Neuronal stem cell (in vitro differentiated cells): Measurements from ENCODE around the gene PKHD1.
A peak's percentile ranks its signal among the peaks of the same experiment; 100 is the strongest.

Source experiments
- DNase-seq: peaks from one replicate; pipeline ENCODE4 v3.0.0-alpha.2; 2013; ENCODE audit warnings: low spot score
- H2AFZ ChIP-seq: one replicate; pipeline ENCODE4 v1.6.1; 2013; ENCODE audit warnings: mild to moderate bottlenecking, low read length, inconsistent platforms
- H2AK5ac ChIP-seq: 2 replicates; pipeline ENCODE4 v1.6.1; 2013; ENCODE audit warnings: low read depth, mild to moderate bottlenecking, inconsistent platforms, low read length, moderate library complexity, mixed read lengths
- H2BK120ac ChIP-seq: 2 replicates; pipeline ENCODE4 v1.6.1; 2013; ENCODE audit warnings: low read depth, mild to moderate bottlenecking, inconsistent platforms, low read length, moderate library complexity, mixed read lengths
- H2BK12ac ChIP-seq: one replicate; pipeline ENCODE4 v1.6.1; 2013; ENCODE audit warnings: low read length, inconsistent platforms
- H2BK15ac ChIP-seq: 2 replicates; pipeline ENCODE4 v1.6.1; 2013; ENCODE audit warnings: mild to moderate bottlenecking, low read length, inconsistent platforms, mixed read lengths
- H2BK5ac ChIP-seq: one replicate; pipeline ENCODE4 v1.6.1; 2013; ENCODE audit warnings: inconsistent platforms, mild to moderate bottlenecking, low read length, moderate library complexity
- H3K14ac ChIP-seq: one replicate; pipeline ENCODE4 v1.6.1; 2013; ENCODE audit warnings: low read length, inconsistent platforms
- H3K18ac ChIP-seq: 2 replicates; pipeline ENCODE4 v1.6.1; 2013; ENCODE audit warnings: low read length, inconsistent platforms
- H3K23ac ChIP-seq: 2 replicates; pipeline ENCODE4 v1.6.1; 2013; ENCODE audit warnings: low read depth, mild to moderate bottlenecking, mixed read lengths, low read length, inconsistent platforms; ENCODE audit not compliant: poor library complexity
- H3K27ac ChIP-seq: replicated peaks from 3 replicates; pipeline ENCODE4 v1.5.1; 2013; ENCODE audit warnings: low read length, inconsistent platforms
- H3K27me3 ChIP-seq, 3 experiments: 2 replicates each; pipeline ENCODE4 v1.6.1; 2013; ENCODE audit warnings: low read length in 3 of 3, mild to moderate bottlenecking in 2 of 3, inconsistent platforms in 1 of 3, low read depth in 1 of 3, mixed read lengths in 1 of 3, moderate library complexity in 1 of 3; ENCODE audit not compliant: control insufficient read depth in 3 of 3, insufficient read depth in 3 of 3
- H3K36me3 ChIP-seq, 2 donors: replicated peaks in 1 of 2; 2 replicates each; pipeline ENCODE4 v1.6.1; 2013; ENCODE audit warnings: low read length in 2 of 2; ENCODE audit not compliant: control insufficient read depth in 2 of 2, insufficient read depth in 2 of 2
- H3K4ac ChIP-seq: 2 replicates; pipeline ENCODE4 v1.6.1; 2013; ENCODE audit warnings: inconsistent platforms, mild to moderate bottlenecking, low read length, moderate library complexity
- H3K4me1 ChIP-seq, 2 donors: 1 replicate in 1 of 2; 2 replicates in 1 of 2; pipeline ENCODE4 v1.6.1; 2013; ENCODE audit warnings: low read length in 2 of 2, low read depth in 1 of 2; ENCODE audit not compliant: control insufficient read depth in 2 of 2, insufficient read depth in 1 of 2
- H3K4me2 ChIP-seq: one replicate; pipeline ENCODE4 v1.6.1; 2013; ENCODE audit warnings: mild to moderate bottlenecking, low read length, inconsistent platforms; ENCODE audit not compliant: insufficient read depth, poor library complexity, severe bottlenecking
- H3K4me3 ChIP-seq, 2 donors: 2 replicates each; pipeline ENCODE4 v1.5.1; 2013; ENCODE audit warnings: low read length in 2 of 2, mild to moderate bottlenecking in 2 of 2, inconsistent platforms in 1 of 2, moderate library complexity in 1 of 2
- H3K79me1 ChIP-seq: one replicate; pipeline ENCODE4 v1.6.1; 2013; ENCODE audit warnings: low read depth, mild to moderate bottlenecking, inconsistent platforms, low read length, moderate library complexity
- H3K9ac ChIP-seq: one replicate; pipeline ENCODE4 v1.6.1; 2013; ENCODE audit warnings: mild to moderate bottlenecking, low read depth, low read length, inconsistent platforms; ENCODE audit not compliant: poor library complexity
- H3K9me3 ChIP-seq, 2 donors: replicated peaks in 1 of 2; 2 replicates each; pipeline versions ENCODE3 to v1.6.1; 2013; ENCODE audit warnings: low read length in 2 of 2, mild to moderate bottlenecking in 2 of 2, inconsistent platforms in 1 of 2, low read depth in 1 of 2, mixed read lengths in 1 of 2, moderate library complexity in 1 of 2; ENCODE audit not compliant: control insufficient read depth in 2 of 2, insufficient read depth in 1 of 2
- H4K8ac ChIP-seq: one replicate; pipeline ENCODE4 v1.6.1; 2013; ENCODE audit warnings: low read depth, mild to moderate bottlenecking, inconsistent platforms, low read length, moderate library complexity
- H4K91ac ChIP-seq: one replicate; pipeline ENCODE4 v1.6.1; 2013; ENCODE audit warnings: low read length, low read depth, mild to moderate bottlenecking, inconsistent platforms; ENCODE audit not compliant: poor library complexity
- WGBS, 2 donors: extraction: QIAGEN DNeasy Blood & Tissue Kit; methylation state at CpG; one replicate each; pipeline ENCODE4 v1.1.7; 2013; ENCODE audit warnings: missing lambda C conversion rate in 2 of 2, mixed read lengths in 1 of 2; ENCODE audit not compliant: insufficient read length in 2 of 2, insufficient replicate concordance in 1 of 2; ENCODE audit errors: extremely low coverage in 2 of 2; 5-methylcytosine and 5-hydroxymethylcytosine counted together

PKHD1 gene

DNA sequence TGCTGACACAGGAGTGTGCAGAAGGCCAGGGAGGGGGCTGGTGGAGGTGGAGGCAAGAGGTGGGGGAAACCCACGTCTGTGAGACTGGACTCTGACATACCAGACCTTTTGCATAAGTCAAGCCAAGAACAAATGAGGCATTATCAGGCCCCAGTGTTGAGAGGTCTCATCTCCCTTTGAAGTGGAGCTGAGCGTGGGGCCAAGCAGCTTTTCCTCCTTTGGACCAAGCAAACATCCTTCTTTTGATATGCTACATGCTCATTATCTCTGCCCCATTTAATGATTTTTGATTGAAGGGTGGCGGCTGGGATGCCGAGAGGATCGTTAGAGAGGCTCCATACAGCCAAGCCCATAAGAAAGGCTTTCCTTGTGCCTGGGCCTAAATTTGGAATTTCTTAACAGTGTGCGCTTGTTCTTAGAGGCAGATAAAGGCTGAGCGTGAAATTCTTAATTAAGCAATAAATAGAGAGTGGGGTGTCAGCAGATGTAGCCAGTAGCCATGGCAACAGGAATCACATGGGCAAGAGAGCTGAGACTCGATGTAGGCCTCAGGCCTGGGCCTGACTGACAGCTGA is 244.5 kb downstream of the PKHD1 start:
- Histone ChIP-seq H2BK120ac (no peak overlapping the region), H3K4me2 (no peak overlapping the region), H3K79me1 (no peaks in the 10 kb centered on the region), H2BK15ac (no peak overlapping the region), H3K27ac (peak overlapping the region; percentile 51), H3K36me3 (no peaks in the 10 kb centered on the region), H3K4me1 (peaks cover 20 to 46% of the 10 kb centered on the region in 2 donors), H2BK12ac (no peak overlapping the region), H3K27me3 (peaks cover 0 to 14% (median 0%) of the 10 kb centered on the region in 3 experiments), H4K8ac (no peak overlapping the region), H3K18ac (peak overlapping the region; percentile 63), H2AK5ac (no peak overlapping the region), H3K23ac (no peak overlapping the region), H2AFZ (peak overlapping the region; percentile 79), H3K9me3 (no peaks in the 10 kb centered on the region), H3K4ac (no peak overlapping the region), H4K91ac (no peak overlapping the region), H3K4me3 (peak overlapping the region in 1 of 2 donors; percentile 18), H3K14ac (no peak overlapping the region), H3K9ac (no peak overlapping the region), H2BK5ac (no peak overlapping the region)
- DNase-seq: peak; percentile 33
- no CpG with 5 or more reads among the region's 8 CpGs for WGBS, 2 donors

DNA sequence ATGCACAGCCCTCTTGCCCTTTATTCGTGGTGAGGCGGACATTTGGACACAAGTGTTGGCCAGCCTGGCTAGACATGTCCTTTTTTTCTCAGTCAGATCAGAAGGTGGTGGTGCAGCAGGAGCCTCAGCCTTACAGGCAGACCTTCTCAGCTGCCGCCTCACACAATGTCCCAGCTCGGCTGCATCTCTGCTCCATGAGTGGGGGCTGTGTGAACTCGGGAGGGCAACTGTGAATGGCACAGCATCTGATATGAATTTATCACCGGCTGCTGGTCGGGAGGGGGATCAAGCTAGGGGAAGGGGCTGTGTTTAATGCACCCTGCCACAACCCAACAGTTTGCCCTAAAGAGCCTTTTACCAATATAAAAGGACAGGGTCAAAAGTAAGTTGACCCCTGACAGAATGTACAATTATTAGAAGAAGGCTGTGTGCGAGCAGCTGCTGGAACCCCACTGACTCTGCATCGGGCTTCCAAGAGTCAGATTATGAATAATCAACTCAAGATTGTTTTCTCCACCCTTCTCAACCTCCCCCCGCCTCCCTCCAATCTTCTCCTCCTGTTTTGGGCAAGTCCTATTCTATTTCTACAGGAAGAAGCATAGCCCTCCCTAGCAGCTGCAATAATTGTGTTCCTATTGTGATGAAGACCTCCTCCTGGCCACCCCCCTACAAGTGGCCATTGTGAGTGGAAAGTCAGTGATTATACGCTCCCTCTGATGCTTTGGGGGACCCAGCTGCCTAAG is 245.2 kb downstream of the PKHD1 start:
- no peak overlapping the region for H4K91ac ChIP-seq
- peak overlapping the region; percentile 55 for H3K27ac ChIP-seq
- H3K23ac ChIP-seq: no peak overlapping the region
- H3K27me3 ChIP-seq: peaks cover 0 to 14% (median 0%) of the 10 kb centered on the region in 3 experiments
- no peak overlapping the region for H2AK5ac ChIP-seq
- H3K9me3 ChIP-seq: no peaks in the 10 kb centered on the region
- no peak overlapping the region for H2BK5ac ChIP-seq
- H3K36me3 ChIP-seq: no peaks in the 10 kb centered on the region
- H3K9ac ChIP-seq: no peak overlapping the region
- no peak overlapping the region for H3K14ac ChIP-seq
- peak overlapping the region; percentile 82 for H3K18ac ChIP-seq
- H3K79me1 ChIP-seq: no peaks in the 10 kb centered on the region
- WGBS, 2 donors: no CpG with 5 or more reads among the region's 11 CpGs
- no peak overlapping the region for H4K8ac ChIP-seq
- peak; percentile 6 for DNase-seq
- H3K4me1 ChIP-seq: peaks cover 20 to 46% of the 10 kb centered on the region in 2 donors
- no peak overlapping the region for H2BK15ac ChIP-seq
- H2AFZ ChIP-seq: peak overlapping the region; percentile 79
- H3K4me3 ChIP-seq: no peak overlapping the region
- no peak overlapping the region for H3K4ac ChIP-seq
- H3K4me2 ChIP-seq: peak overlapping the region; percentile 32
- H2BK12ac ChIP-seq: no peak overlapping the region
- H2BK120ac ChIP-seq: peak overlapping the region; percentile 52

DNA sequence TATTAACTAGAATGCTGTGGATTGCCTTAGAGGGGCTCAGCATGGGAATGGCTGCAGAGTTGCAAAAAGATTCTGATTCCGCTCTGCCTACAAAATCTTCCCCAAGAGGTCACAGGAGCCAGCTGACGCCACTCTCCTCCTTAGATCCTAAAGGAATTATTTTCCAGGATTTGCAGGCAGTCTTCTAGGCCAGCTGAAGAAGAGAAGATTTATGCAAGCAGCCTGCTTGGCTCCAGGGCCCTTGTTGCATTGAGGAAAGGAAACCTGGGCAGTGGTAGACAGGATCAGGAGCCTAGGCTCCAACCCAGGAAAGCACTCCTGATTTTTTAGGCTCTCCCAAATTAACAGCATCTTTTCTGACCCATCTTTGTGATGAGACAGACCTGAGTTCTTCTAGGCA is 245.8 kb downstream of the PKHD1 start:
- peak overlapping the region; percentile 82 for H3K18ac ChIP-seq
- no peaks in the 10 kb centered on the region for H3K36me3 ChIP-seq
- H3K4me2 ChIP-seq: no peak overlapping the region
- peak overlapping the region; percentile 79 for H2AFZ ChIP-seq
- H3K4ac ChIP-seq: no peak overlapping the region
- H2BK120ac ChIP-seq: no peak overlapping the region
- no peak overlapping the region for H2BK5ac ChIP-seq
- H4K91ac ChIP-seq: no peak overlapping the region
- no peaks in the 10 kb centered on the region for H3K79me1 ChIP-seq
- DNase-seq: no peak
- H3K9ac ChIP-seq: no peak overlapping the region
- no peak overlapping the region for H3K4me3 ChIP-seq
- H3K4me1 ChIP-seq: peaks cover 20 to 46% of the 10 kb centered on the region in 2 donors
- peak overlapping the region; percentile 55 for H3K27ac ChIP-seq
- WGBS, 2 donors: no CpG with 5 or more reads among the region's 2 CpGs
- peaks cover 0 to 14% (median 0%) of the 10 kb centered on the region in 3 experiments for H3K27me3 ChIP-seq
- H3K9me3 ChIP-seq: no peaks in the 10 kb centered on the region
- no peak overlapping the region for H2AK5ac ChIP-seq
- no peak overlapping the region for H3K14ac ChIP-seq
- no peak overlapping the region for H4K8ac ChIP-seq
- no peak overlapping the region for H2BK15ac ChIP-seq
- H2BK12ac ChIP-seq: no peak overlapping the region
- no peak overlapping the region for H3K23ac ChIP-seq

DNA sequence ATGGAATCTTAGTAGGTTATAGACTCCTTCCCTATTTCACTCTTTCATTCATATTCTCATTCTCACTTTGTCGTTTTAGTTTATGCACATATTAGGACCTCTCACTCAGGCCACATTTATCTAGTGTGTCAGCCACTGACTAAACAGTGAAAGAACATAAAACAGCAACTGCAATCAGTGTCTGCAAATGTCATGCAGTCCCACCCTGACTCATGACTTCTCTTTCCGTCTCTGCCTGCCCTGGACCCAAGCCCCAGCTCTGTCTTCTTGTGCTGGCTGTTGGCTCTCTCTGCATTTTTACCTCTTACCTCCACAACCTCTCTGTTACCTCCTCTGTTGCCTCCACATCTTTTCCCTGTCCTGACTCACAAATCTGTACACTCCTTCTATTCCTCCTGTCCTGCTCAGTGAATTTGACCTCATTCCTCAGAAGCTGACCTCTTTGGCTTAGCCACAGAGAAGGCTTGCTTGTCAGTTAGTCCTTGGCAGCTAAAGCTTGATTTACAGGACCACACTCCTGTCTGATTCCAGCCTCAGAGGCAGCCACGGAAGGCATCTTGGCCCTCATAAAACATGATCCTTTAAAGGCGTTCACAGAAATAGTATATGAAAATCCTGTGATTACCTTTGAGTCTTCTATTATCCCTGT is 247.6 kb downstream of the PKHD1 start:
- Histone ChIP-seq H2BK5ac (no peak overlapping the region), H2BK120ac (no peak overlapping the region), H4K8ac (no peak overlapping the region), H2BK15ac (no peak overlapping the region), H3K9ac (no peak overlapping the region), H4K91ac (no peak overlapping the region), H3K27ac (no peak overlapping the region), H3K14ac (no peak overlapping the region), H3K9me3 (no peaks in the 10 kb centered on the region), H3K4me3 (no peak overlapping the region), H3K4me2 (no peak overlapping the region), H3K36me3 (no peaks in the 10 kb centered on the region), H2AFZ (peak overlapping the region; percentile 43), H3K23ac (no peak overlapping the region), H3K4ac (no peak overlapping the region), H3K18ac (no peak overlapping the region), H3K4me1 (peaks cover 20 to 46% of the 10 kb centered on the region in 2 donors), H2AK5ac (no peak overlapping the region), H2BK12ac (no peak overlapping the region), H3K27me3 (peaks cover 0 to 14% (median 0%) of the 10 kb centered on the region in 3 experiments), H3K79me1 (no peaks in the 10 kb centered on the region)
- no CpG with 5 or more reads among the region's 4 CpGs for WGBS, 2 donors
- no peak for DNase-seq
